H54 (cell line): ENCODE measurements around the gene PRIM1.
A peak's percentile ranks its signal among the peaks of the same experiment; 100 is the strongest.
"Not testable (repeated sequence)": the region's sequence is repeated elsewhere in the genome, so short reads cannot be mapped to it uniquely, and the experiment has no call there.

Source experiments
- DNase-seq: peaks from one replicate; pipeline ENCODE4 v3.0.0; 2011; ENCODE audit warnings: low spot score, mixed read lengths; ENCODE audit not compliant: insufficient read length
- FAIRE-seq: peaks from 3 replicates; lab custom pipeline; 2011; peaks lifted over from hg19 to GRCh38; lab: Jason Lieb, UNC
- POLR2A ChIP-seq: IDR thresholded peaks from 2 replicates; pipeline ENCODE4 v1.6.1; 2011; ENCODE audit warnings: low read depth, mild to moderate bottlenecking, low read length

Gene PRIM1

DNA sequence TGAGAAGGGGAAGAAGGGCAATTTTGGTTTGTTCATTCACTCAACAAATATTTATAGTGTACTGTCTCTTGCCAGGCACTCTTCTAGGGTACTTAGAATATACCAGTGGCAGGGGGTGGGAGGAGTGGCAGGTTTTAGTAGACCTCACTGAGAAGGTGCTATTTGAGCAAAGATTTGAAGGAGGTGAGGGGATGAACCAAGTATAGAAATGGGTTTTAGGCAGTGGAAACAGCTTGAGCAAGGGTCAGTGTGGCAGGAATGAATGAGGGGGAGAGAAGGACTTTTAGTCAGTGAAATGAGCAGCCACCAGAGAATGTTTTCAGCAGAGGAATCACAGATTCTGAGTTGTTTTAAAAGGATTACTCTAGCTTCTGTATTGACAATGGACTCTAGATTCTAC lies 2.3 kb downstream of the PRIM1 start:
- no peak for TF ChIP-seq POLR2A
- FAIRE-seq: no peak

DNA sequence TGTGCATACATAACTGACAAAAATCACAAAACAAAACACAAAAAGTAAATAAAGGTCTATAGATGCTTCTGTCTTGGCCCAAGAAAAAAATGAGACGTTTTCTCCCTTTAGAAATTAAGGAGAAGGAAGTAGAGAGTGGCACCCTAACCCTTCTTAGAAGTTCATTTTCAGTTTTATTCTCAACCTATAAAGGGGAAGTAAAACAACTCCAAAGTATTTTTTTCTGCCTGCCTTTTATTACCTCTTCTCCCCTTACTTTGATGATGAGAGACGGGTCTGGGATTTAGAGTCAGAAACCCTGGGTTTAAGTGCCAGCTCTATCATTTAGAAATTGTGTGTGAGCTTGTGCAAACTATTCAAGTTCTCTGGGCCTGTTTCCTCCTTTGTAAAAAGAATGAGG lies 2.8 kb downstream of the PRIM1 start:
- no peak for TF ChIP-seq POLR2A
- FAIRE-seq: no peak
- DNase-seq: no peak

More for the DNA sequence above, 2.3 kb downstream of the PRIM1 start:
- DNase-seq: no peak

DNA sequence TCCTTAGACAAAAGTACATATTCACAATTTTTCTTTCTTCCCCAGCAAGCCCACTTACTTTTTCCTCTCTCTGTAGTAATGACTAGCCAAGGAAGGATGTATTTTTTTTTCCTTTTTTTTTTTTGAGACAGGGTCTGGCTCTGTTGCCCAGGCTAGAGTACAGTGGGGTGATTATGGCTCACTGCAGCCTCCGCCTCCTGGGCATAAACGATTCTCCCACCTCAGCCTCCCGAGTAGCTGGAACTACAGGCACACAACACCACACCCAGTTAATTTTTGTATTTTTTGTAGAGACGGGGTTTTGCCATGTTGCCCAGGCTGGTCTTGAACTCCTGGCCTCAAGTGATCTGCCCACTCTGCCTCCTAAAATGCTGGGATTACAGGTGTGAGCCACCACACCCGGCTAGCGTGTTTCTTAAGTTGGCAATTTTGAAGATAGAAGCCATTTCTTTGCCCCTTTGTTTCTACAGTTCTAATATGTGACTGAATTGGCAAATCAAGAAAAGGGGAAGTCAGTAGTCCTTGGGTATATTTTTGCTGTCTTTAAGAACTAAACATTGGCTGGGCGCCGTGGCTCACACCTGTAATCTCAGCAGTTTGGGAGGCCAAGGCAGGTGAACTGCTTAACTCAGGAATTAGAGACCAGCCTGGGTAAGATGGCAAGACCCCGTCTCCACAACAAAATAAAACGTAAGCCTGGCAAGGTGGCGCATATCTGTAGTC lies 23.8 kb downstream of the PRIM1 start:
- DNase-seq (no peak), FAIRE-seq (no peak)
- TF ChIP-seq POLR2A: no peak

DNA sequence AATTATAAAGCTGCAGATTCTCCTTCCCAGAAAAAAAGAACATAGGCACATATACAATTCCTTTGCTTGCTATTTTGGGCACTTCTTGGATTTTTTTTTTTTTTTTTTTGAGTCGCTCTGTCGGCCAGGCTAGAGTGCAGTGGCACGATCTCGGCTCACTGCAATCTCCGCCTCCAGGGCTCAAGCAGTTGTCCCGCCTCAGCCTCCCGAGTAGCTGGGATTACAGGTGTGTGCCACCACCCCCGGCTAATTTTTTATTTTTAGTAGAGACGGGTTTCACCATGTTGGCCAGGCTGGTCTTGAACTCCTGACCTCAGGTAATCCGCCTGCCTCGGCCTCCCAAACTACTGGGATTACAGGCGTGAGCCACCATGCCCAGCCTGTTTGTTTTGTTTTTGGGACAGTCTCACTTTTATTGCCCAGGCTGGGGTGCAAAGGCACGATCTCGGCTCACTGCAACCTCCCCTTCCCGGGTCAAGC lies 25.9 kb downstream of the PRIM1 start:
- FAIRE-seq, DNase-seq: not testable (repeated sequence)

DNA sequence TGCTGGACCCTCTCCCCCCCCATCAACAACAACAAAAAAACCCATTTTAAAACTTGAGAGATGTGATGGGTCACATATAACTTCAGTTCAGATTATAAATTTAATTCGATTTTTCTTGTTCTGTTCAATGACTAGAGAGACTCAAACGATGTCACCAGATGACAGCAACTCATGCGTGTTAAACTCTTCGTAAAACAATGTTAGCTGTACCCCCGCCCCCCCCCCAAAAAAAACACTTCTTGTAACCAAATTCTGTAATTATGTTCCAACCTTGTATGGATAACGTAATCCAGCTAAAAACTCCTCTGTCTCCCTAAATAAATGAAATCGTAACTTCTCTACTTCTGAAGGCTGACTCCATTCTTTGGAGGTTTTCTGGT lies 26.4 kb downstream of the PRIM1 start:
- no peak for FAIRE-seq

DNA sequence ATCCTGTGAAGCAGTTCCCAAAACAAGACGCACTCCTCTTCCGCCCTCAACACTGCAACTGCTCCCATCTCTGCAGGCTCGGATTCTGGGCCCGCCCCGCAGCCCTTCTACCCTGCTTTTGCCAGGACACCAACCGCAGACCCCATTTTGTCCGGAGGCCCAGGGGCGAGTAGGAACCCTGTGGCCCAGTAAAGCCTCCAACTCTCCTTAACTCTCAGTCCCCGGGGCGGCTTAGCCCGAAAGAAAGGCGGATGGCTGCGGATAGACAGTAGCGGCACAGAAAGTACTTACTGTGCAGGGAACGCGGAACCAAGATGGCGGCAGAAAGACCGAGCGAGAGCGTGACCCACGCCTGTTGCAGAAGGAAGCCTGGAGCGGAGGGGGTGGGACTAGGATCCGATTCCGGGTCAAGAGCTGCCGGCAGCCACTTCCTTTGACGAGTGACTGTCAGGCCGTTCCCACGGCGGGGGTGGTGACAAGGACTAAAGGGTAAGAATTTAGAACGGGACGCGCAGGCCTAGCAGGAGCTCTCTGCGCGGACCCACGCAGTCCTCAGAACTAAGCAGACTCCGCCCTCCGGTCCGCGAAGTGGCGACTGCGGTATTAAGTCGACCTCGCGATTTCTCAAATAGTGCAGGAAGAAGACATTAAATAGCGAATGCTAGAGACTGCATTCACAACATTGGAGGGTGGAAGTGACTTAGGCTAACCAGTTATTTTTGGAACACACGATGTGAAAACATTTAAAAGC lies 27.0 kb downstream of the PRIM1 start, which contains the start of gene NACA:
Gene NACA, minus strand, starts transcription at position 328 of the 751 bp plus-strand sequence. CDS start 778 bp downstream, outside the sequence.
- DNase-seq (peak; percentile 95), FAIRE-seq (peak; percentile 98)
- TF ChIP-seq POLR2A: peak; percentile 87

More for the DNA sequence above, 26.4 kb downstream of the PRIM1 start:
- TF ChIP-seq POLR2A: no peak
- DNase-seq: no peak

DNA sequence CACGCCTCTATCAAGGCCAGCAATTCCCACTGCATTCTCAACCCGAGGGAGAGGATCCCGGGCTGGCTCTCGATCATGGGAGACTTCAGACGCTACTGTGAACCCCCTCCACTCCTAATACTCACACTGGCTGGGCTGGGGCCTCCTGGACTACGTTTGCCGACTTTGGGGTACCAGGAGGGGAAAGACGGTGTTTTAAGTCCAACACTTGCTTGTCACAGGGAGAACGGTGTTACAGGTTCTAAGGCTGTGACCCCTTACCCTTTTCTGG lies 27.5 kb downstream of the PRIM1 start:
- no peak for DNase-seq
- no peak for TF ChIP-seq POLR2A
- no peak for FAIRE-seq

DNA sequence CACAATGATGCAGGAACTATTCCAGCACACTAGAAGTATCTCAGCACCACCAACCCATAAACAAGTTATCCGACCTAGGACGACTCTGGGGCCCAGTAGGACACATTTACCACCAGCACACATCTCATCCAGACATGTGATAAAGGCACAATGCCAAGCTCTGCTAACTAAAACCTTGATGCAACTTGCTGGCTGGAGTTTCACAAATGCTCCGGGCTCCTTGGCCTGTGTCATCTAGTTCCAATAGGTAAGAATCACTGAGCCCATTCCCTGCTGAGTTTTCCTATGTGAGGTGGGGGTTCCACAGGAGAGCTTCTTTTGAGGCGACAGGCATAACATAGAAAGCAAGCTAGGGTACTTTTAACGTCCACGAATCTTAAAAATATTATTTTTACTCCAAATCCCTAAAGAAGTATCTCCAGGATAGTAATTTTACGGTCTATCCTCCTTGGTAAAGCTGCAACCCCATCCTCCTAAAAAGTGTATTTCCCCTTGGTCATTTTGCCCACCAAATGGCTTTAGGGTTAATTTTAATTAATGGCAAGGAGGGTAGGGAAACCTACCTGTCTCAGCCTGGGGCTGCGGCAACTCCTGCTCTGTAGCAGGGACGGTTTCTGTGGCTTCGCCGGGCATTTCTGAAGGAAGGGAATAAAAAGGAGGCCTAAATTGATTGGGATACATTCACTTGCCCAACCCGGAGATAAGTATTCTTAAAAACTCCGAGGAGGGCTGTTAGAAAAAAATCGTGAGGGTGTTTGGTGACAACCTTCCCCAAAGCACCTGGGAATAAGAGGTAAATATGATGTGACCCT lies 28.0 kb downstream of the PRIM1 start:
- FAIRE-seq (no peak), DNase-seq (no peak)
- no peak for TF ChIP-seq POLR2A

DNA sequence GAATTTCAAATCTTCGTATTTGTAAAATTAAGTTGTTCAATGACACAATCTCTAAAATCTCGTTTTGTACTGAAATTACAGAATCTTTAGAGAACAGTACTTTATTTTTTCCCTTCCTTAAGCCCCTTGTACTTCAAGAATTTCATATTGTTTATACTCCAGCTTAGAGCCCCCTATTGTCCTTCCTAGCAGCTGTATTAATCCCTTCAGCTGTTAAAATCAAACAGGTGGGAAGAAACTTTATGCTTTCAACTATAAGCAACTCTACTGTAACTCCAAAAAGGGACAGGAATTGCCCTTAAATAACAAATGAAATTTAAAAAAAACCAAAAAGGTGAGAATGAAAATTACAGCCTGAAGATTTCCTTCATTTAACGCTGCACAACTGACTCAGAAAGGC lies 28.8 kb downstream of the PRIM1 start:
- DNase-seq (no peak), FAIRE-seq (no peak)
- TF ChIP-seq POLR2A: no peak

DNA sequence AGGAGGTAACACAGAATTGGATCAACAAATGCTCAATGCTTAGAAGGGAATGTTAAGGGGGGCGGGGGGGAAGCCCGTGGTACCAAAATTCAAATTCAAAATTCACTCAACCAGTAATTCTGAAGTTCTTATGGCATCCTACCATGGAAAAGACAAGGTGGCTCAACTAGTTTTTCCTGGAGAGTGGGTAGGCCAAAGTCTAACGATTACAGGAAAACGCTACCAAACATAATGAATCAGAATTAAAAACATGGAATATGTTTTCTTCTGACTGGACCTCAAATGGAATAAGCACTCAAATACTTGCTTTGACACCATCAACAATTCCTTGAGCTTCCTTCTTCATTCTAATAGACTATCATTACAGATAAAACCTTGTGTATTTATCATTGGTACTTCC lies 29.3 kb downstream of the PRIM1 start:
- FAIRE-seq (no peak), DNase-seq (no peak)
- no peak for TF ChIP-seq POLR2A

DNA sequence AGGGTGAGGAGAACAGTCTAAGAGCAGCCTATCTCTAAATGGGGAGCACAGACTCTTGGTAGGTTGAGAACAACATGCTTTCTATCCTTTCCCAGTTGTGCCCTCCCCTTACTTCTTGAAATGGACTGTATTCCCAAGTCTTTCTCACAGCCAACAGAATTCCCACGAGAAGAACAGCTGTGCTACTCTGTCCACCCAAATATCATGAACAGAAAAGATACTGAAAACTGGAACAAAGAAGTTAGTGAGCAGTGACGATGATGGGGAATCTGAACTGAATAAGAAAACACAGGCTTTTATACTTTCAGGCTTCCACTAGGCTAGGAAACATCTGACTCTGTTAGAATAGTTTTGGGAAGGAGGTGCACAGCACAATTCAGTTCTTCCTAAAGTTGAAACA lies 30.4 kb downstream of the PRIM1 start:
- FAIRE-seq (no peak), DNase-seq (no peak)
- no peak for TF ChIP-seq POLR2A

DNA sequence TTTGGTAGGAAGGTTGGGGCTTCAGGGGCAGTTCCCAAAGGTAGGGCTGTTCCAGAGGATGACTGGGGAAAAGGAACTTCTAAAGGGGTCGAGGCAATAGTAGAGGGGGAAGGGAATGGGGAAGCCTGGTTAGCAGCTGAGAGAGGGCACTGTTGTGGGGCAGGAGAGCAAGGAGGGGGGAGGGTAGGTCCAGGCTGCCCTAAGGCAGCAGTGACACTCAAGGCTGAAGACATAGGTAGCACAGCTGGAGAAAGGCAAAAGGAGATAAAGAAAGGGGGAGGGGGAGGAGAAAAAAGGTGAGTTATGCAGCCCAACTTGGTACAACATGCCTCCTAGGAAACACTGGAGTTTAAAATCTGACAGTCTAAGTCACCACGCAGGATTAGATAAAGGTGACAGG lies 30.9 kb downstream of the PRIM1 start:
- no peak for DNase-seq
- TF ChIP-seq POLR2A: no peak
- no peak for FAIRE-seq

DNA sequence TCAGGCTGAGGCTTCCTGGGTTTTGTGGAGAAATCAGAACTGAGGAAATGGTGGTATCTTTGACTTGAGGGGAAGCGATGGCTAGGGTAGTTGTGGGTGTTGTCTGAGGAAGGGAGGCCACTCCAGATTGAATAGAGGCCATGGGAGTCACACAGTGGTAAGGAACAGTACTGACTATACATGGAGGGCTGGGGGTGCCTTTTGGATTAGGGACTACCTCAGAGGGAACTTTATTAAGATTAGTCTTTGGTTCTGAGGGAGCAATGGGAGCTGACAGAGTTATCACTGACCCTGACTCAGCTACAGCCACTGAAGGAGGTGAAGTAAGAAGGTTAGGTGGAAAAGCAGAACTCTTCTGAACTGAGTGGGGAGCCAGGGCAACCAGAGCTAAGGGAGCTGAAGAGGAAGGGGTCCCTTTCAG lies 31.4 kb downstream of the PRIM1 start:
- DNase-seq: no peak
- TF ChIP-seq POLR2A: no peak
- no peak for FAIRE-seq

DNA sequence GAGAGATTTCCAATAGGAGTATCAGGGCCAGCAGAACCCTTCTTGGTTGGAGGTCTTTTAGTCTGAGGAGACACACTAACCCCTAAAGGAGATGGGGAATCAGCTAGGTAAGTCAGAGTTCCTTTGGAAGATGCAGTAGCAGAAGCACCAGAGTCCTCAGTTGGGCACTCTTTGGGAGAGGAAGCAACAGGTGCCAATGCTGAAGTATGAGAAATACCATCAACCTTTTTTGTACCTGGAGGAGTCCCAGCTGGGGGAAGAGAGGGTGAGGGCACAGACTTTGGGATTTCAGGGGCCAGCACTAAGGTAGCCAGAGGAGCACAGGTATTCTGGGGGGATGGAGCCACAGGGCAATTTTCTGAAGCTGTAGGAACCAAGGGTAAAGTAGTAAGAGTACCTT lies 33.1 kb downstream of the PRIM1 start:
- FAIRE-seq (no peak), DNase-seq (no peak)
- no peak for TF ChIP-seq POLR2A
